Activated naive CD8-positive, alpha-beta T cell treated with anti-CD3 and anti-CD28 coated beads for 36 hours (primary cell): ENCODE results near the gene NENF. TPM values are rescaled to one million over a fixed set of nuclear protein-coding genes. Genes with fewer than 3 reads are reported as not detected.
"Not testable (repeated sequence)": the region's sequence is repeated elsewhere in the genome, so short reads cannot be mapped to it uniquely, and the experiment has no call there.

Experiments used
- DNase-seq: peaks from one replicate; pipeline ENCODE4 v3.0.0; 2021
- H3K27ac Mint-ChIP-seq: one replicate; pipeline ENCODE4 v1.8.0; 2022; ENCODE audit warnings: mild to moderate bottlenecking, moderate library complexity, mixed read lengths
- H3K27me3 Mint-ChIP-seq: one replicate; pipeline ENCODE4 v1.8.0; 2022; ENCODE audit warnings: mild to moderate bottlenecking, mixed read lengths
- H3K36me3 Mint-ChIP-seq: one replicate; pipeline ENCODE4 v1.8.0; 2021; ENCODE audit warnings: mild to moderate bottlenecking, mixed read lengths
- H3K4me1 Mint-ChIP-seq: one replicate; pipeline ENCODE4 v1.8.0; 2021; ENCODE audit warnings: mixed read lengths
- H3K4me3 Mint-ChIP-seq: one replicate; pipeline ENCODE4 v1.8.0; 2022; ENCODE audit warnings: mild to moderate bottlenecking, moderate library complexity, mixed read lengths
- H3K9me3 Mint-ChIP-seq: one replicate; pipeline ENCODE4 v1.8.0; 2022; ENCODE audit warnings: mixed read lengths
- total RNA-seq, 2 experiments: library from RNA; stranded (reverse); gene quantifications; one replicate each; pipeline ENCODE4 v1.2.3, GENCODE V29; 2021

The NENF gene
- 10 to 100 TPM; 36.4 to 38.7 TPM for total RNA-seq

- DNase-seq, result peak; percentile 88
- Mint-ChIP-seq H3K9me3 (no peaks in the 10 kb centered on the region), H3K4me1 (peaks cover 37% of the 10 kb centered on the region), H3K27ac (peak within 1 kb of the TSS; percentile 78), H3K27me3 (no peaks in the 10 kb centered on the region), H3K4me3 (peak within 1 kb of the TSS; percentile 74), H3K36me3 (peaks cover 2% of the 10 kb centered on the region)
These were observed at the start of gene NENF for GRCh38 chr1:212432661-212433576. NENF (plus strand) TSS chr1:212432920; CDS start chr1:212432944, 24 bp downstream.

- H3K27me3 Mint-ChIP-seq, result no peaks in the 10 kb centered on the region
- no peak for DNase-seq
- peaks cover 35% of the 10 kb centered on the region for H3K36me3 Mint-ChIP-seq
- no peak overlapping the region for H3K4me3 Mint-ChIP-seq
- peaks cover under 1% of the 10 kb centered on the region for H3K4me1 Mint-ChIP-seq
- H3K9me3 Mint-ChIP-seq, result peaks cover 7% of the 10 kb centered on the region
- H3K27ac Mint-ChIP-seq, result no peak overlapping the region
These were observed 46.7 kb upstream of the NENF start for GRCh38 chr1:212386029-212386428.

GRCh38 chr1:212388985-212389716, 43.6 kb upstream of the NENF start:
- Mint-ChIP-seq H3K27ac (no peak overlapping the region), H3K27me3 (no peaks in the 10 kb centered on the region), H3K4me1 (peaks cover 6% of the 10 kb centered on the region), H3K9me3 (peaks cover 17% of the 10 kb centered on the region), H3K36me3 (peaks cover 59% of the 10 kb centered on the region), H3K4me3 (no peak overlapping the region)
- DNase-seq, result no peak

- not testable (repeated sequence) for H3K27ac Mint-ChIP-seq, H3K4me3 Mint-ChIP-seq, H3K4me1 Mint-ChIP-seq, H3K27me3 Mint-ChIP-seq, DNase-seq
- peaks cover 78% of the 10 kb centered on the region for H3K36me3 Mint-ChIP-seq
- H3K9me3 Mint-ChIP-seq, result peaks cover 29% of the 10 kb centered on the region
These were observed 36.9 kb upstream of the NENF start for GRCh38 chr1:212395678-212396437.

GRCh38 chr1:212396638-212397037, 36.1 kb upstream of the NENF start:
- peaks cover 25% of the 10 kb centered on the region for H3K9me3 Mint-ChIP-seq
- no peak overlapping the region for H3K27ac Mint-ChIP-seq
- no peaks in the 10 kb centered on the region for H3K27me3 Mint-ChIP-seq
- H3K36me3 Mint-ChIP-seq, result peaks cover 70% of the 10 kb centered on the region
- no peak overlapping the region for H3K4me3 Mint-ChIP-seq
- no peak for DNase-seq
- H3K4me1 Mint-ChIP-seq, result peaks cover 8% of the 10 kb centered on the region

- no peak for DNase-seq
- Mint-ChIP-seq H3K9me3 (peaks cover 21% of the 10 kb centered on the region), H3K4me1 (peaks cover 8% of the 10 kb centered on the region), H3K27me3 (no peaks in the 10 kb centered on the region), H3K4me3 (no peak overlapping the region), H3K27ac (no peak overlapping the region), H3K36me3 (peaks cover 70% of the 10 kb centered on the region)
These were observed 35.5 kb upstream of the NENF start for GRCh38 chr1:212397171-212397570.

GRCh38 chr1:212401042-212401441, 31.7 kb upstream of the NENF start:
- no peak overlapping the region for H3K27ac Mint-ChIP-seq
- no peak overlapping the region for H3K4me3 Mint-ChIP-seq
- peaks cover 16% of the 10 kb centered on the region for H3K9me3 Mint-ChIP-seq
- H3K27me3 Mint-ChIP-seq, result no peaks in the 10 kb centered on the region
- peaks cover 62% of the 10 kb centered on the region for H3K36me3 Mint-ChIP-seq
- H3K4me1 Mint-ChIP-seq, result peaks cover 2% of the 10 kb centered on the region
- no peak for DNase-seq

- H3K27ac Mint-ChIP-seq, result no peak overlapping the region
- peaks cover 59% of the 10 kb centered on the region for H3K36me3 Mint-ChIP-seq
- H3K9me3 Mint-ChIP-seq, result peaks cover 7% of the 10 kb centered on the region
- H3K27me3 Mint-ChIP-seq, result no peaks in the 10 kb centered on the region
- peaks cover 2% of the 10 kb centered on the region for H3K4me1 Mint-ChIP-seq
- DNase-seq, result no peak
- H3K4me3 Mint-ChIP-seq, result no peak overlapping the region
These were observed 30.7 kb upstream of the NENF start for GRCh38 chr1:212401838-212402582.

- H3K4me1 Mint-ChIP-seq, result peaks cover 2% of the 10 kb centered on the region
These were observed 29.9 kb upstream of the NENF start for GRCh38 chr1:212402666-212403321.

GRCh38 chr1:212410231-212410820, 22.4 kb upstream of the NENF start:
- Mint-ChIP-seq H3K4me1 (peaks cover 22% of the 10 kb centered on the region), H3K4me3 (no peak overlapping the region), H3K27ac (no peak overlapping the region), H3K36me3 (peaks cover 48% of the 10 kb centered on the region), H3K27me3 (no peaks in the 10 kb centered on the region), H3K9me3 (no peaks in the 10 kb centered on the region)
- no peak for DNase-seq

More at GRCh38 chr1:212402666-212403321, 29.9 kb upstream of the NENF start:
- no peak overlapping the region for H3K4me3 Mint-ChIP-seq
- no peak for DNase-seq
- no peak overlapping the region for H3K27ac Mint-ChIP-seq
- H3K27me3 Mint-ChIP-seq, result no peaks in the 10 kb centered on the region
- peaks cover 59% of the 10 kb centered on the region for H3K36me3 Mint-ChIP-seq
- peaks cover 3% of the 10 kb centered on the region for H3K9me3 Mint-ChIP-seq

GRCh38 chr1:212412374-212412773, 20.3 kb upstream of the NENF start:
- DNase-seq, result no peak
- Mint-ChIP-seq H3K9me3 (no peaks in the 10 kb centered on the region), H3K27ac (no peak overlapping the region), H3K4me3 (no peak overlapping the region), H3K36me3 (peaks cover 38% of the 10 kb centered on the region), H3K4me1 (peaks cover 26% of the 10 kb centered on the region), H3K27me3 (no peaks in the 10 kb centered on the region)

GRCh38 chr1:212413902-212414327, 18.8 kb upstream of the NENF start:
- H3K9me3 Mint-ChIP-seq, result no peaks in the 10 kb centered on the region
- DNase-seq, result no peak
- H3K27ac Mint-ChIP-seq, result peak overlapping the region; percentile 49
- no peaks in the 10 kb centered on the region for H3K27me3 Mint-ChIP-seq
- H3K36me3 Mint-ChIP-seq, result peaks cover 28% of the 10 kb centered on the region
- peaks cover 26% of the 10 kb centered on the region for H3K4me1 Mint-ChIP-seq
- peak overlapping the region; percentile 98 for H3K4me3 Mint-ChIP-seq

GRCh38 chr1:212414328-212415106, 18.2 kb upstream of the NENF start, which contains the start of gene PACC1:
PACC1 (minus strand) TSS chr1:212414886; CDS start chr1:212414757, 129 bp downstream.
- peak; percentile 94 for DNase-seq
- no peaks in the 10 kb centered on the region for H3K27me3 Mint-ChIP-seq

More at GRCh38 chr1:212414328-212415106, 18.2 kb upstream of the NENF start, which contains the start of gene PACC1:
- H3K4me1 Mint-ChIP-seq, result peaks cover 26% of the 10 kb centered on the region
- H3K36me3 Mint-ChIP-seq, result peaks cover 23% of the 10 kb centered on the region
- no peaks in the 10 kb centered on the region for H3K9me3 Mint-ChIP-seq
- peak within 1 kb of the TSS; percentile 98 for H3K4me3 Mint-ChIP-seq
- peak within 1 kb of the TSS; percentile 95 for H3K27ac Mint-ChIP-seq
